MG63 (cell line): ENCODE data around the gene ACTG1. TPM values are rescaled to one million over a fixed set of nuclear protein-coding genes. Genes with fewer than 3 reads are reported as not detected.

ENCODE experiments used
- DNase-seq: peaks from one replicate; pipeline ENCODE4 v3.0.0-alpha.2; 2020
- H3K27me3 ChIP-seq: fragments of 250-450 bp; sonication (Bioruptor Pico); 2 replicates; pipeline ENCODE4 v1.5.1; 2020; ENCODE audit warnings: mild to moderate bottlenecking, moderate library complexity
- H3K36me3 ChIP-seq: fragments of 250-450 bp; sonication (Bioruptor Pico); 2 replicates; pipeline ENCODE4 v1.5.1; 2020; ENCODE audit warnings: mild to moderate bottlenecking, moderate library complexity
- H3K4me3 ChIP-seq: fragments of 250-450 bp; sonication (Bioruptor Pico); 2 replicates; pipeline ENCODE4 v1.5.1; 2020; ENCODE audit warnings: mild to moderate bottlenecking, moderate library complexity
- H3K9me3 ChIP-seq: fragments of 250-450 bp; sonication (Bioruptor Pico); 2 replicates; pipeline ENCODE4 v1.5.1; 2020; ENCODE audit warnings: mild to moderate bottlenecking, moderate library complexity
- total RNA-seq: library from RNA; depleted of rRNA; stranded (reverse); fragments of >200 nt; shearing (Covaris generic); gene quantifications from 2 replicates; pipeline ENCODE4 v1.2.3, GENCODE V29; 2014; ENCODE audit warnings: low replicate concordance

The ACTG1 gene
- total RNA-seq, 1 experiment from 2014 or later = 6,321 TPM

DNA sequence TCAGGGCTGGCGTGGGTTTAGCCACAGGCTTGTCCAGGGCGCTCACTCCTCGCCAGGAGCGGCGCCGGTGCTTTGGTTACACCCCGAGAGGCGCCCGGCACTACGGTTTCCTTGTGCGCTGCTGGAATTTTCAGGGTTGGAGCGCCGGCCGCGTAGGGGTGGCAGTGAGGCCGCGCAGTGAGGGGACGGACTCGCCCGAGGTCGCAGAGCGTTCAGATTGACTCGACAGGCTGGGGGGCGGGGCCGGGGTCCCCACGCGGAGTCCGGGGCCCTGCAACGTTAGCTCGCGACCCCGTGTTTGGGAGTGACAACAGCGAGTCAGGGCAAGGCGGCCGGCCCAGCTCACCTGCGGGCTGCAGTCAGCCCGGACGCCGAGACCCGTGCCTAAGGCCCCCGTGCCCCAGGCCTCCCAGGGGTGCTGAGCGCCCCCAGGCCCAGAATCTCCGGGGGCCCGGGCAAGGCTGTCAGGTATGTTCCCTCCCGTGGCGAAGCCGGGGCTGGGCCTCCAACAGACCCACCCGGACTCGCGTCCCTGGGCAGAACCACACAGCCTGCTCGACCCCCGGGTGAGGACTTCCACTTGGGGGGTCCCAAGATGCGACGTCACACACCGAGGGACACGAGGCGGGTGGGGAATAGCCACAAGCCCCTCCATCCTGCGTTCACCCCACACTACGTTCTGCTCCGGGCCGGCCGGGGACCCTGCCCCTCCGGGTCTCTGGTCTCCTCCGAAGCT, 1.3 kb upstream of the ACTG1 start:
- peak overlapping the region; percentile 89 for H3K4me3 ChIP-seq
- no peaks in the 10 kb centered on the region for H3K27me3 ChIP-seq
- peaks cover 56% of the 10 kb centered on the region for H3K36me3 ChIP-seq
- peak; percentile 82 for DNase-seq
- H3K9me3 ChIP-seq = no peaks in the 10 kb centered on the region

DNA sequence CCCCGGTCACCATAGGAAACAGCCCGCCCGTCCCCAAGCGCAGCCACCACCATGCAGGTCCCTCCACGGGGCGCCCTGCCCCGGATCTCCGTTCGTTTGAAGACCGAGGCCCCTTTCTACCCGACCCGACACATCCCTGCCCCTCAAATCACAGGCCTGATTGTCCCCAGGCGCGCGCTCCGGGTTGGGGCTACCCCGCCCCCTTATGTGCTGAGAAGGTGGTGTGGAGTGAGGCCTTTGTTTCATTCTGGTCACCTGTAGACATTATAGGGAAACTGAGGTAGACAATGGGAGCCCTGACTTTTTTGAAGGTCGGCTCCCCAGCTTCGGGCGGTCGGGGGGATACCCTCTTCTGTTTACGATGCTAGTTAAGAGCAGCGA, 763 bp upstream of the ACTG1 start:
- Histone ChIP-seq H3K36me3 (peaks cover 59% of the 10 kb centered on the region), H3K27me3 (no peaks in the 10 kb centered on the region), H3K4me3 (peak overlapping the region; percentile 89), H3K9me3 (no peaks in the 10 kb centered on the region)
- DNase-seq = peak; percentile 80

DNA sequence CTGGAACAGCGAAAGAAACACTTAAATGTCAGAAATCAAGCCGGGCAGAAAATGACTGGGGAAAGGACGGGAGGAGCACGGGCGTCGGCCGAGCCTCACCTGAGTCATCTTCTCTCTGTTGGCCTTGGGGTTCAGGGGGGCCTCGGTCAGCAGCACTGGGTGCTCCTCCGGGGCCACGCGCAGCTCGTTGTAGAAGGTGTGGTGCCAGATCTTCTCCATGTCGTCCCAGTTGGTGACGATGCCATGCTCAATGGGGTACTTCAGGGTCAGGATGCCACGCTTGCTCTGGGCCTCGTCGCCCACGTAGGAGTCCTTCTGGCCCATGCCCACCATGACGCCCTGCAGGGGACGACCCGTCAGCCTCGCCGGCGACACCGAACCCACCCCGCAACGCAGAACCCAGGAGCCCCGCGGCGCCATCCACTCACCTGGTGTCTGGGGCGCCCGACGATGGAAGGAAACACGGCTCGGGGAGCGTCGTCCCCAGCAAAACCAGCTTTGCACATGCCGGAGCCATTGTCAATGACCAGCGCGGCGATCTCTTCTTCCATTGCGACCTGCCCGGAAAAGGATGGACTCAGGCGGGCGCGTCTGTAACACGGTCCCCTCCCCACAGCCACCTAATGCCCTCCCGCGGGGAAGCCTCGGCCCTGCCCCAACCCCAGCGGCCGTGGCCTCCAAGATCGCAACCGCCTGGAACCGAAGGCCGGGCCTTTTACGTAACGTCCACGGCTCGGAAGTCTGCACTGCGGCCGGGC, 616 bp downstream of the ACTG1 start:
- Histone ChIP-seq H3K36me3 (peaks cover 55% of the 10 kb centered on the region), H3K4me3 (peak overlapping the region; percentile 95), H3K27me3 (no peaks in the 10 kb centered on the region), H3K9me3 (no peaks in the 10 kb centered on the region)
- DNase-seq = peak; percentile 50

DNA sequence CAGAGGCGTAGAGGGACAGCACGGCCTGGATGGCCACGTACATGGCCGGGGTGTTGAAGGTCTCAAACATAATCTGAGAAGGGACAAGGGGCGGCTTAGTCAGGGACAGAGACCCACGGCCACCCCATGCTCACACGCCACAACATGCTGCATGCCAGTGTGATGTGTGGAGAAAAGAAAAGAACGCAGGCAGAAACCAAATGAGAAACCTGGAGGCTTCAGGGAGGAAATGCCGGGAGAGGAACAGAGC, 1.1 kb downstream of the ACTG1 start:
- DNase-seq = no peak
- H3K36me3 ChIP-seq = peaks cover 51% of the 10 kb centered on the region
- H3K9me3 ChIP-seq = no peaks in the 10 kb centered on the region
- no peaks in the 10 kb centered on the region for H3K27me3 ChIP-seq
- peak overlapping the region; percentile 95 for H3K4me3 ChIP-seq

DNA sequence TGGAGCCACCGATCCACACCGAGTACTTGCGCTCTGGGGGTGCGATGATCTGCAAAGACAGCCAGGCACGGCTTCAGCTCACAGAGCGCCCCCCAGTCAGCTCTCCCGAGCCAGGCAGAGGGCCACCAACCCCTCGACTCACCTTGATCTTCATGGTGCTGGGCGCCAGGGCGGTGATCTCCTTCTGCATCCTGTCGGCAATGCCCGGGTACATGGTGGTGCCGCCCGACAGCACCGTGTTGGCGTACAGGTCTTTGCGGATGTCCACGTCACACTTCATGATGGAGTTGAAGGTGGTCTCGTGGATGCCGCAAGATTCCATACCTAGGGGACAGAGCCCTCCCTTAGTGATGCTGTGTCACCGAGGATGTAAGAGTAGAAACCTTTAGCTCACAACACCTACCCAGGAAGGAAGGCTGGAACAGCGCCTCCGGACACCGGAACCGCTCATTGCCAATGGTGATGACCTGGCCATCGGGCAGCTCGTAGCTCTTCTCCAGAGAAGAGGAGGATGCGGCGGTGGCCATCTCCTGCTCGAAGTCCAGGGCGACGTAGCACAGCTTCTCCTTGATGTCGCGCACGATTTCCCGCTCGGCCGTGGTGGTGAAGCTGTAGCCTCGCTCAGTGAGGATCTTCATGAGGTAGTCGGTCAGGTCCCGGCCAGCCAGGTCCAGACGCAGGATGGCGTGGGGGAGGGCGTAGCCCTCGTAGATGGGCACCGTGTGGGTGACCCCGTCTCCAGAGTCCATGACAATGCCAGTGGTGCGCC, 1.6 kb downstream of the ACTG1 start:
- DNase-seq = no peak
- Histone ChIP-seq H3K36me3 (peaks cover 46% of the 10 kb centered on the region), H3K9me3 (no peaks in the 10 kb centered on the region), H3K27me3 (no peaks in the 10 kb centered on the region), H3K4me3 (peak overlapping the region; percentile 95)

DNA sequence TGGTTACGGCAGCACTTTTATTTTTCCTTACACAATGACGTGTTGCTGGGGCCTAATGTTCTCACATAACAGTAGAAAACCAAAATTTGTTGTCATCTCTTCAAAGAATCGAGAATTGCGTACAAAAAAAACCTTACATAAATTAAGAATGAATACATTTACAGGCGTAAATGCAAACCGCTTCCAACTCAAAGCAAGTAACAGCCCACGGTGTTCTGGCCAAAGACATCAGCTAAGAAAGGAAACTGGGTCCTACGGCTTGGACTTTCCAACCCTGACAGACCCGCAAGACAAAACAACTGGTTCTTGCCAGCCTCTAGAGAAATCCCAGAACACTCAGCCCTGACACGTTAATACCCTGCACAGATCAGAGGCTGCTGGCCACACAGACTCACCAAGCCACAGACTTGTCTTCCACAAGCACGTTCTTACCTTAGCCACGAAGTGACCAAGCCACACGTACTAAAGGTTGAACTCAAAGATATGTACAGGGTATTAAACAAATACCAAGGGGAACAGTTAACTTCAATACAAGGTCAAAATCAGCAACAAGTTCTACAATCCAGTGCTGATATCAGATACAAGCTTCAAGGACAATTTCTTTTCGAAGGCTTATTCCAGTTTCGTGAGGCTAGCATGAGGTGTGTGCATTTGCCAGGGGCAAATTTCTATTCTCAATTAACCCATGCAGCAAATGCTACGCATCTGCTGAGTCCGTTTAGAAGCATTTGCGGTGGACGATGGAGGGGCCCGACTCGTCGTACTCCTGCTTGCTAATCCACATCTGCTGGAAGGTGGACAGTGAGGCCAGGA, 2.4 kb downstream of the ACTG1 start:
- no peaks in the 10 kb centered on the region for H3K9me3 ChIP-seq
- peaks cover 39% of the 10 kb centered on the region for H3K36me3 ChIP-seq
- no peak for DNase-seq
- H3K4me3 ChIP-seq = peak overlapping the region; percentile 95
- H3K27me3 ChIP-seq = no peaks in the 10 kb centered on the region

DNA sequence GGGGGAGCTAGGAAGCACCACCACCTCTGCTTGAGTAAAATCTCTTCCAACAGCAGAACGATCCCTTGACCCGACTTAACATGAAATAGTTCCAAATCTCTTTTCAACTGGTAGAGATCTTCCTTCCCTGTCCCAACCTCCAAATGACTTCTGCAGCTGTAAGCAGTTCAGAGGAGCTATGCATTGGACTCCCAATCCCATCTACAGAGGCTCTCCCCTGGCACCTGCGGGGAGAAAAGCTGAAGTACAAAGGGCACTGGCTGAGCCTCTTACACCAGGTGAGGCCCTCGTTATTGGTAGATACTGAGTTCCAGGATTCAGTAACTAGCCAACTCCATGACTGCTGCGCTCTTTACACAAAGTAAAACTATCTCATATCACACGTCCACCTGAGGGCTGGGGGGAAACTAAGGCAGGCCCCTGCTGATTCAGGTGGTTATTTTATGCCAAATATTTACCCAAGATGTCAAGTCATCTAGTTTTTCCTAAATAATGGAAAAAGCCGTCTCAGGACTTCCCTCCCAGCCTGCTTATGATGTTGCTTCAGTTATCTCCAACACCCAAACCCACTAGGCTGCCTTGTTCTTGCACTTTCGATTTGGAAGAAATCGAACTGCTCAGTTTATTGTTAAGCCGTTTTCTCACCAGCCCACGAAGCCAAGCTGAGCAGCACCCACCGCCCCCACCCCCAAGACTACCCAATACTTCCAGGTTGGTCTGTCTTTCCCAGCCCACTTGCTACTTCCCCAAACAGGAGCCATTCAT, 3.2 kb downstream of the ACTG1 start:
- DNase-seq = no peak
- Histone ChIP-seq H3K4me3 (peak overlapping the region; percentile 95), H3K36me3 (peaks cover 38% of the 10 kb centered on the region), H3K27me3 (no peaks in the 10 kb centered on the region), H3K9me3 (no peaks in the 10 kb centered on the region)

DNA sequence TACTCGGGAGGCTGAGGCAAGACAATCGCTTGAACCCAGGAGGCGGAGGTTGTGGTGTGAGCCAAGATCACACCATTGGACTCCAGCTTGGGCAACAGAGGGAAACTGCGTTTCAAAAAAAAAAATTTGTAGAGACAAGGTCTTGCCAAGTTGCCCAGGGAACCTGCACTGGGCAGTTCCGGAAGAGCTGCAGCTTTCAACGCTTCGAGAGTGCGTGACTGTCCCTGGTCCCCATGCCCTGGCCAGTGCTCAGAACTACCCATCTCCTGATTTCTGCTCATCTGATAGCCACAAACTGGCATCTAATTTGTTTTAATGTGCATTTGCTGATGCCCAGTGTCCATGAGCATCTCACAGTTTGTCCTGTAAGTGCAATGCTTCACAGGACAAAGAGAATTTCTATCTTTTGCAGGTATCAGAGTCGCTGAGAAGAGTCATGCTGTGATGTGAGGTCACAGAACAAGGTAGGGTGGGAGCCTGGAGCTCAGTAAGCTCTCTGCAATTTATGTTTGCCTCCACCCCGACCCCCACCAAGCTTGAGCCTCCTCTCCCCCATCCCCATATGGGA, 3.9 kb downstream of the ACTG1 start:
- Histone ChIP-seq H3K27me3 (no peaks in the 10 kb centered on the region), H3K36me3 (peaks cover 38% of the 10 kb centered on the region), H3K4me3 (peak overlapping the region; percentile 95), H3K9me3 (no peaks in the 10 kb centered on the region)
- no peak for DNase-seq

DNA sequence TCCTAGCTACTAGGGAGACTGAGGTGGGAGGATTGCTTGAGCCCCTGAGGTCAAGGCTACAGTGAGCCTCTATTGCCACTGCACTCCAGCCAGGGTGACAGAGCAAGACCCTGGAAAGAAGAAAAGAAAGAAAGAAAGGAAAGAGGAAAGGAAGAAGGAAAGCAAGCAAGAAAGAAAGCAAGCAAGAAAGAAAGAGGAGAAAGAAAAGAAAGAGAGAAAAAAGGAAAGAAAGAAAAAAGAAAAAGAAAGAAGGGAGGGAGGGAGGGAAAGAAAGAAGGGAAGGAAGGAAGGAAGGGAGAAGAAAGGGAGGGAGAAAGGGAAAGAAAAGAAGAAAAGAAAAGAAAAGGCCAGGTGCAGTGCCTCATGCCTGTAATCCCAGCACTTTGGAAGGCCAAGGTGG, 9.0 kb downstream of the ACTG1 start:
- Histone ChIP-seq H3K36me3 (no peaks in the 10 kb centered on the region; the same call in 1 of the 2 replicates), H3K4me3 (no peak overlapping the region), H3K27me3 (no peaks in the 10 kb centered on the region), H3K9me3 (no peaks in the 10 kb centered on the region)
- DNase-seq = no peak

DNA sequence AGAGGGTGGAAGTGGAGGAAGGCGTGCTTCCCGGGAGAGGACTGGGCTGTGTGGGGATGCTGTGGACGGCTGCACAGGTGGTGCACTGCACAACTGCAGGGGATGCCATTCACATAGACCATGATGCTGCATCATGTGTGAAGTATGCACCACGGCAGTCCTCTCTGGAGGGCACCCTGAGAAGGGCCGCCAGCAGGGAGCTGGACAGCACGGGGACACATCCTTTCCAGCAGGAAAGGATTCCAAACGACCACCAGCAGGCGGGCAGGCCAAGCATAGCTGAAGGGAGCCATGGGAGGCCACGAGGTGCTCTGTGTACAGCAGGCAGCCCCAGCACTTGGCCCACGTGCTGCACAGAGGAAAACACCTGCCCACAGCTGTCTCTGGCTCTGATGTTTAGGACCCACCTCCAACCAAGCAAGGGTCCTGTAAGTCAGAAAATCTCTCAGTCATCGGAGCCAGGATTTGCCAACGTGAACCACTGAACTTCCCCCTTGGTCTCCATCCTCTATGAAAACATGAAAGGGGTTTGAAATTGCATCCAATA, 10.1 kb downstream of the ACTG1 start:
- Histone ChIP-seq H3K4me3 (no peak overlapping the region), H3K36me3 (no peaks in the 10 kb centered on the region), H3K9me3 (no peaks in the 10 kb centered on the region), H3K27me3 (no peaks in the 10 kb centered on the region)
- no peak for DNase-seq

DNA sequence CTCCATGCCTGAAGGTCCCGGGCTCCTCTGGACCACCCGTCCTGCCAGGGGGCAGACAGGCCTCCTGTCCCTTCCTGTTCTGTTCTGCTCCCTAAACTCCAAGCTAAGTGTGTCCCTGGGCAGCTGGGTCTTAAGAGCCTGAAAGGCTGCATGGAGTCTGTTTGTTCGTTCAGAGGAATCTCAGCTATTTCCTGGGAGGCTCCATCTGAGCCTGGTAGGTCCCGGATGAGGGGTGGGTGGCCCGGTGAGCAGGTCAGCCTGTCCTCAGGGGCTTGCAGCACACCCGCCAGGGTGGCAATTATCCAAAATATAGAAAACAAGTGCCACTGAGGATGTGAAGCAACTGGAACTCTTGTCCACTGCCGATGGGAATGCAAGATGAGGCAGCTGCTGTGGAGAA, 12.6 kb downstream of the ACTG1 start:
- DNase-seq = no peak
- H3K27me3 ChIP-seq = no peaks in the 10 kb centered on the region
- no peaks in the 10 kb centered on the region for H3K9me3 ChIP-seq
- H3K4me3 ChIP-seq = no peak overlapping the region
- H3K36me3 ChIP-seq = no peaks in the 10 kb centered on the region

DNA sequence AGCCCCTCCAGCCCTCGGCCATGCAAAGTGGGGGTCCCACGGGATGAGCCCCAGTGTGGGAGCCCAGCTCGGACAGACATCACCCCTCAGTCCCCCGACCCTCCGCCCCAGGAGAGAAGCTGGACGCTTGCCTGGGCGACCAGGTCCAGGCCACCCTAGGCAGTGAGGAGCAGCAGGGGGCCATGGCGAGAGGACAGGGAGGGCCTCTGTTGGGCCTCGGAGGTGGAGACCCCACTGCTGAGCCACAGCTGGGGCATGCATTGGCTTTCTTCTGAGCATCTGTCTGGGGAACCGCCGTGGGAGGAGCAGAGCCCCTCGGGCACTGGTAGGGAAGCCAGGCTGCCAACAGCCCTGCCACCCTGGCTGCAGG, 13.0 kb downstream of the ACTG1 start:
- no peak for DNase-seq
- Histone ChIP-seq H3K9me3 (no peaks in the 10 kb centered on the region), H3K27me3 (no peaks in the 10 kb centered on the region), H3K36me3 (no peaks in the 10 kb centered on the region), H3K4me3 (no peak overlapping the region)

DNA sequence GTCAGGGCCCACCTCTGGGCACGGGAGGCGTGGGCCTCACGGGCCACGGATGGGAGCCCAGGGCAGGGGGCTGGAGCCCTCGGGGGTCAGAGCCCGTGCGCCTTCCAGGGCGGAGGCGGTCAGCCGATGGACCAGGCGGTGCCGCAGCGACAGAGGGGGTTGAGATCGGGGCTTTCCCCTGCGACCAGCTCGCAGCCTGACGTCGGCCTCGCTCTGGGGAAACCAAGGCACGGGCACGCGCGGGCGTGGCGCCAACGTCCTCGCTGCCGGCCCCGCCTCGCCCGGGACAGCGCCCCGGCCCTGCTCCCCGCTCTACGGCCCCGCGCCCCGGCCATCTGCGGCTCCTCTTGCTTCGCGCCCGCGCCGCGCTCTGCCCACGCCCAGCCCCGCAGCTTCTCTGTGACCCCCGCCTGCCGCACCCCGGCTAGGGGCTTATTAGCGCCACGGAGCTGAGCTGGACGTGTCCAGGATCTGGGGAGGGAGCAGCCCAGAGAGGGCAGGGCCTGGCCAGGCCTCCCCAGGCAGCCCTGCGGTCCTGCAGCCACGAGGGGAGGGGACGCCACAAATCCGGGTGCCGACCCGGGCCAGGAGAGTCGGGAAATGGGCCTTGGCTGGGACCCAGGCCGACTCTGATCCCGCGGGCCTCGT, 13.5 kb downstream of the ACTG1 start:
- DNase-seq = no peak
- no peaks in the 10 kb centered on the region for H3K36me3 ChIP-seq
- no peaks in the 10 kb centered on the region for H3K9me3 ChIP-seq

DNA sequence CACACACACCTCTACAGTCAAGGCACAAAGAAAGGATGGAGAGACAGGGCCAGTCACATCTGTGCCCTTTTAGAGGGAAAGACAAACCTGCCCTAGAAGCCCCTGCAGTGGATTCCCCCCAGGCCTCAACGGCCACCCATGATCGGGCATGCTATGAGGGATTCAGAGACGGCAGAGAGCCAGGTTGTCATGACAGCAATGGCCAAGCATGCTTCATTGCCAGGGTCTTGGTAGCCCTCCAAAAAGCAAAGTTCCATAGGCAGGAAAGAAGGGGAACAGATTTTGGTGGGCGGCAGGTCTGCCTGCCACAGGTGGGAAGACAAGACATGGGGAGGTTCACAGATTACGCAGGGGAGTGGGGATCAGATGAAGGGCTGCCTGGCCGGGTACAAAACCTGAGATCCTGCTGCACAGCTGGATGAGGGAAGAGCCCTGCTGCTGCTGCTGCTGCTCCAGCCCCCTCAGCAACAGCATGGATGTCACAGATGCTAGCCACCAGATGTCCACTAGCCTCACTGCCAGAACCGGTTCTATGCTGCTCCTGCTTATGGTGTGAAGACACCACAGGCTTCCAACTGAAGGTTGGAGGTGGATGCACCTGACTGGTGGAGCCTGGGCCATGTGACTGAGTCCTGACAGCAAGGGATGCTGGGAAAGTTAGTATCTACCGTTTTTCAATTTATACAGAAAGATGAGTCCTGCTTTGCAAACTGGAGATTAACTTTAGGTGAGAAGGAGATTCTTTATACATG, 17.8 kb downstream of the ACTG1 start:
- H3K27me3 ChIP-seq = no peaks in the 10 kb centered on the region
- H3K36me3 ChIP-seq = no peaks in the 10 kb centered on the region
- H3K9me3 ChIP-seq = no peaks in the 10 kb centered on the region
- H3K4me3 ChIP-seq = no peak overlapping the region
- DNase-seq = no peak

More for the DNA sequence above, 13.5 kb downstream of the ACTG1 start:
- H3K27me3 ChIP-seq = no peaks in the 10 kb centered on the region
- H3K4me3 ChIP-seq = no peak overlapping the region
